HL-60 (cell line): ENCODE measurements around the gene RIC8B.

ENCODE experiments used
- DNase-seq, 2 experiments: peaks; one replicate each; pipeline ENCODE4 v3.0.0-alpha.2; 2010 to 2020; ENCODE audit warnings: low read depth in 1 of 2, low spot score in 1 of 2
- H3K27ac ChIP-seq: fragments of 250-450 bp; sonication (Bioruptor Pico); replicated peaks from 2 replicates; pipeline ENCODE4 v1.5.1; 2020; ENCODE audit warnings: mild to moderate bottlenecking, moderate library complexity
- H3K27me3 ChIP-seq: fragments of 250-450 bp; sonication (Bioruptor Pico); 2 replicates; pipeline ENCODE4 v1.5.1; 2021; ENCODE audit warnings: mild to moderate bottlenecking, moderate library complexity; ENCODE audit not compliant: insufficient read depth, poor library complexity, severe bottlenecking
- H3K4me3 ChIP-seq: replicated peaks from 2 replicates; pipeline ENCODE4 v1.5.1; 2011; ENCODE audit warnings: mild to moderate bottlenecking, control low read depth, low read length; ENCODE audit not compliant: insufficient read depth
- CTCF ChIP-seq: IDR thresholded peaks from one replicate; pipeline ENCODE4 v1.5.1; 2011; ENCODE audit warnings: low read length, control low read depth, inconsistent platforms; ENCODE audit not compliant: insufficient read depth
- GABPA ChIP-seq: IDR thresholded peaks from 2 replicates; pipeline ENCODE4 v1.6.1; 2012; ENCODE audit warnings: low read depth
- POLR2AphosphoS5 ChIP-seq: IDR thresholded peaks from 2 replicates; pipeline ENCODE4 v1.6.1; 2012; ENCODE audit warnings: low read depth
- REST ChIP-seq: IDR thresholded peaks from 2 replicates; pipeline ENCODE4 v1.6.1; 2012; ENCODE audit warnings: low read depth; ENCODE audit not compliant: insufficient replicate concordance
- SPI1 ChIP-seq: IDR thresholded peaks from 2 replicates; pipeline ENCODE4 v1.6.1; 2012; ENCODE audit warnings: low read depth, mild to moderate bottlenecking, borderline replicate concordance

Gene RIC8B

GRCh38 chr12:106896603-106897002 lies 122.1 kb downstream of the RIC8B start:
- peaks cover 43% of the 10 kb centered on the region for H3K27me3 ChIP-seq
- DNase-seq, result no peak
- TF ChIP-seq REST, result no peak
- no peak for TF ChIP-seq POLR2AphosphoS5
- TF ChIP-seq GABPA, result no peak
- TF ChIP-seq SPI1, result no peak
- TF ChIP-seq CTCF, result no peak

GRCh38 chr12:106897082-106897481 lies 122.6 kb downstream of the RIC8B start:
- no peak overlapping the region for H3K4me3 ChIP-seq
- peaks cover 48% of the 10 kb centered on the region for H3K27me3 ChIP-seq
- TF ChIP-seq SPI1, result no peak
- TF ChIP-seq CTCF, result no peak
- TF ChIP-seq REST, result no peak
- TF ChIP-seq POLR2AphosphoS5, result no peak
- TF ChIP-seq GABPA, result no peak
- no peak overlapping the region for H3K27ac ChIP-seq
- no peak for DNase-seq

More at GRCh38 chr12:106896603-106897002, 122.1 kb downstream of the RIC8B start:
- Histone ChIP-seq H3K4me3 (no peak overlapping the region), H3K27ac (no peak overlapping the region)

GRCh38 chr12:106897981-106898901 lies 123.8 kb downstream of the RIC8B start:
- DNase-seq, result no peak
- Histone ChIP-seq H3K4me3 (no peak overlapping the region), H3K27ac (no peak overlapping the region), H3K27me3 (peaks cover 55% of the 10 kb centered on the region)
- TF ChIP-seq GABPA, result no peak

GRCh38 chr12:106900554-106900953 lies 126.1 kb downstream of the RIC8B start:
- no peak overlapping the region for H3K4me3 ChIP-seq
- no peak for DNase-seq
- TF ChIP-seq CTCF, result no peak
- TF ChIP-seq GABPA, result no peak
- TF ChIP-seq SPI1, result no peak
- no peak for TF ChIP-seq REST
- no peak for TF ChIP-seq POLR2AphosphoS5
- peaks cover 67% of the 10 kb centered on the region for H3K27me3 ChIP-seq
- no peak overlapping the region for H3K27ac ChIP-seq
